DOHH2 (cell line): ENCODE measurements around the gene SUPT7L.

Experiments used
- CTCF ChIP-seq: fragments of 200-600 bp; sonication (generic); IDR thresholded peaks from one replicate; pipeline ENCODE4 v1.5.1; 2014; ENCODE audit warnings: antibody characterized with exemption, mild to moderate bottlenecking, low read depth, low read length; ENCODE audit not compliant: poor library complexity, severe bottlenecking
- EZH2phosphoT487 ChIP-seq: fragments of 200-600 bp; sonication (generic); IDR thresholded peaks from 2 replicates; pipeline ENCODE4 v1.6.1; 2017; ENCODE audit warnings: borderline replicate concordance, mild to moderate bottlenecking, antibody characterized with exemption, low read length, moderate library complexity, mixed read lengths

- TF ChIP-seq CTCF (no peak), EZH2phosphoT487 (no peak)
Measured at GRCh38 chr2:27627963-27628766, 35.2 kb downstream of the SUPT7L start.
